Thyroid gland (tissue), 4 donors: ENCODE results near the gene PLEKHN1. TPM values are rescaled to one million over a fixed set of nuclear protein-coding genes. Genes with fewer than 3 reads are reported as not detected.
A peak's percentile ranks its signal among the peaks of the same experiment; 100 is the strongest.
"Not testable (repeated sequence)": the region's sequence is repeated elsewhere in the genome, so short reads cannot be mapped to it uniquely, and the experiment has no call there.

Experiments used
- DNase-seq, 2 donors: peaks; one replicate each; pipeline ENCODE4 v3.0.0-alpha.2; 2019
- H3K27ac ChIP-seq, 3 donors: fragments of 200-600 bp; sonication (generic); 1 replicate in 2 of 3; 2 replicates in 1 of 3; pipeline ENCODE4 v1.5.1; 2016 to 2019; ENCODE audit warnings: mild to moderate bottlenecking in 1 of 3, moderate library complexity in 1 of 3
- H3K27me3 ChIP-seq: fragments of 200-600 bp; sonication (generic); one replicate; pipeline ENCODE4 v1.5.1; 2019
- H3K36me3 ChIP-seq, 2 donors: fragments of 200-600 bp; sonication (generic); one replicate each; pipeline ENCODE4 v1.5.1; 2016 to 2019
- H3K4me1 ChIP-seq, 2 donors: fragments of 200-600 bp; sonication (generic); one replicate each; pipeline ENCODE4 v1.5.1; 2017 to 2019
- H3K4me3 ChIP-seq, 3 donors: fragments of 200-600 bp; sonication (generic); replicated peaks in 1 of 3; 1 replicate in 2 of 3; 2 replicates in 1 of 3; pipeline ENCODE4 v1.5.1; 2016; ENCODE audit warnings: mild to moderate bottlenecking in 1 of 3
- H3K9me3 ChIP-seq: fragments of 200-600 bp; sonication (generic); one replicate; pipeline ENCODE4 v1.5.1; 2017
- CTCF ChIP-seq, 6 experiments: fragments of 200-600 bp in 3 of 6; fragments of 450-650 bp in 3 of 6; sonication (generic) in 3 of 6; IDR thresholded peaks; one replicate each; pipeline ENCODE4 v1.5.1; 2016 to 2019; ENCODE audit warnings: antibody characterized with exemption in 6 of 6, mild to moderate bottlenecking in 2 of 6, inconsistent platforms in 1 of 6, moderate library complexity in 1 of 6
- POLR2A ChIP-seq, 2 donors: fragments of 450-650 bp; IDR thresholded peaks; one replicate each; pipeline ENCODE4 v1.6.1; 2017; ENCODE audit warnings: antibody characterized with exemption in 2 of 2, mild to moderate bottlenecking in 2 of 2, moderate library complexity in 1 of 2
- WGBS, 2 donors: methylation state at CpG; one replicate each; pipeline ENCODE4 v1.1.5; 2017; 5-methylcytosine and 5-hydroxymethylcytosine counted together
- intact Hi-C: fragments of 100-400 bp; cut with DNase I; formaldehyde crosslinking; loops from one replicate; pipeline ENCODE4 v1.15.1; 2023
- total RNA-seq, 4 donors: library from RNA; depleted of rRNA; stranded (reverse); fragments of >200 nt; gene quantifications; one replicate each; pipeline ENCODE4 v1.2.3, GENCODE V29; 2016

The PLEKHN1 gene
- total RNA-seq, 4 donors from 2014 or later = 0.25 to 0.27 TPM; not detected in 2

GRCh38 chr1:983798-984475 lies 17.7 kb downstream of the PLEKHN1 start:
- Histone ChIP-seq H3K4me1 (no peaks in the 10 kb centered on the region), H3K36me3 (no peaks in the 10 kb centered on the region), H3K4me3 (no peak overlapping the region), H3K27ac (no peak overlapping the region), H3K9me3 (no peaks in the 10 kb centered on the region), H3K27me3 (no peaks in the 10 kb centered on the region)
- peak; percentile 40 for DNase-seq
- intact Hi-C loops = loop anchor here (2.0 kb wide), 1 partner anchor 83 kb away; no protein-coding TSS in a partner anchor
- 22 to 40% methylated on average over 9 to 22 of the region's 29 CpGs for WGBS, 2 donors
- TF ChIP-seq CTCF (IDR thresholded peaks at IDR 0.05) = peak; percentile 50 to 98 (median 64)
- TF ChIP-seq POLR2A (IDR thresholded peaks at IDR 0.05) = no peak

GRCh38 chr1:984476-984814 lies 18.2 kb downstream of the PLEKHN1 start:
- no peaks in the 10 kb centered on the region for H3K27me3 ChIP-seq

GRCh38 chr1:985126-985525 lies 18.8 kb downstream of the PLEKHN1 start:
- 79 to 82% methylated on average over 13 of the region's 13 CpGs for WGBS, 2 donors
- no peak for DNase-seq
- no peak overlapping the region for H3K4me3 ChIP-seq
- H3K27me3 ChIP-seq = no peaks in the 10 kb centered on the region
- H3K9me3 ChIP-seq = no peaks in the 10 kb centered on the region
- no peak overlapping the region for H3K27ac ChIP-seq
- intact Hi-C loops = no loop called here
- TF ChIP-seq POLR2A (IDR thresholded peaks at IDR 0.05) (no peak), CTCF (IDR thresholded peaks at IDR 0.05) (no peak)
- H3K4me1 ChIP-seq = no peaks in the 10 kb centered on the region
- H3K36me3 ChIP-seq = no peaks in the 10 kb centered on the region

More at GRCh38 chr1:984476-984814, 18.2 kb downstream of the PLEKHN1 start:
- Histone ChIP-seq H3K9me3 (no peaks in the 10 kb centered on the region), H3K27ac (no peak overlapping the region), H3K36me3 (no peaks in the 10 kb centered on the region), H3K4me3 (no peak overlapping the region), H3K4me1 (no peaks in the 10 kb centered on the region)
- peak in 1 of 6 experiments; percentile 11 for TF ChIP-seq CTCF (IDR thresholded peaks at IDR 0.05)
- no peak for TF ChIP-seq POLR2A (IDR thresholded peaks at IDR 0.05)
- 53 to 56% methylated on average over 12 of the region's 12 CpGs for WGBS, 2 donors
- no peak for DNase-seq
- intact Hi-C loops = no loop called here

- H3K27me3 ChIP-seq, H3K36me3 ChIP-seq, intact Hi-C loops, H3K4me3 ChIP-seq, H3K27ac ChIP-seq, DNase-seq, H3K4me1 ChIP-seq, H3K9me3 ChIP-seq: not testable (repeated sequence)
- WGBS, 2 donors = 87 to 88% methylated on average over 5 of the region's 5 CpGs
Observed at GRCh38 chr1:988061-988460, 21.8 kb downstream of the PLEKHN1 start.

GRCh38 chr1:991275-991674 lies 25.0 kb downstream of the PLEKHN1 start:
- H3K9me3 ChIP-seq, H3K36me3 ChIP-seq, H3K27me3 ChIP-seq, intact Hi-C loops, H3K4me3 ChIP-seq, H3K4me1 ChIP-seq, DNase-seq, H3K27ac ChIP-seq: not testable (repeated sequence)
- WGBS, 2 donors = 90 to 92% methylated on average over 6 of the region's 6 CpGs

- Histone ChIP-seq H3K36me3 (no peaks in the 10 kb centered on the region), H3K4me1 (no peaks in the 10 kb centered on the region), H3K27me3 (no peaks in the 10 kb centered on the region), H3K27ac (no peak overlapping the region), H3K4me3 (no peak overlapping the region), H3K9me3 (no peaks in the 10 kb centered on the region)
- no peak for DNase-seq
- intact Hi-C loops = no loop called here
- no peak for TF ChIP-seq CTCF (IDR thresholded peaks at IDR 0.05)
- TF ChIP-seq POLR2A (IDR thresholded peaks at IDR 0.05) = no peak
- WGBS, 2 donors = 96% methylated on average over 10 of the region's 10 CpGs
Observed at GRCh38 chr1:991895-992294, 25.6 kb downstream of the PLEKHN1 start.
